Effector CD8-positive, alpha-beta T cell (primary cell): ENCODE results near the gene ALDH6A1.
"Not testable (repeated sequence)": the region's sequence is repeated elsewhere in the genome, so short reads cannot be mapped to it uniquely, and the experiment has no call there.

Experiments
- DNase-seq: peaks from one replicate; lab custom pipeline; 2025; lab: John Stamatoyannopoulos, UW
- total RNA-seq, 4 experiments: gene quantifications; one replicate each; lab custom pipeline; 2026; lab: John Stamatoyannopoulos, UW

ALDH6A1 gene
- 12.6 to 35.0 (median 26.4) reads per million in 4 experiments for total RNA-seq

DNA sequence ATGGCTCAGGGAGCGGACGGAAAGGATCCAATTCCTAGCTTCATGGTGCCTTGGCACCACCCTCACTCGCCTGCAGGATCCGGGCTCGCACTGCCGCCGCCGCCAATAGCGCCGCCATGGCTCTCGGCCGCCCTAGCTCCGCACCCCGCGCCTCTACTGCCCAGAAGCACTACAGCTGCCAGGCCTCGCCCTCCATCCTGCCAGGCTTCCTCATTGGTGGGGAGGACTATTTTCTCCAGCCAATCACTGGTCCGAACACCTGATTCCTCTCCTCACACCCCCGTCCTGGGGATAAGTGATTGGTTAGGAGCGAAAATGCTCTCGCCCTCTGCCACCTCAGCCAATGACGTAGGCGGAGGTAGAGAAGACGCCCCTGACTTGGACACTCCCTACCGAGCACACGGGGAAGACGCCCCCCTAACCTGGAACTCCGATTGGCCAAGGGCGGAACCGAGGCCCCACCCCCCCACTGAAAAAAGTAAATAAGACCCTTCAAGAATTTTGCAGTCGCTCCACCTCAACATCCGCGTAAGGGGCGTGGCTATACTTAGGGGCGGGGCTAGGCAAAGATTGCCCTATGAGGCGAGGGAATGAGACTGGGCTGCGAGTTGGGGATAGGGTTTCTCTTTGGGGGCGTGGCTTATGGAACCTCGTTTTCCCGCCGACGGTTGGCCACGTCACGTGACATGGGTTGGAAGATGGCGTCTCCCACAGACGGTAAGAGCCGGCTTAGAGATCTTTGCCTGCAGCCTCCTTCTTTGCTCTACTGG, at the start of gene ALDH6A1, which contains the start of gene LIN52:
Gene ALDH6A1, minus strand, starts transcription at position 177 of the 770 bp plus-strand sequence. Its CDS starts 59 bp downstream, at position 118.
Gene LIN52, plus strand, starts transcription at position 680 of the 770 bp plus-strand sequence. Its CDS starts 19 bp downstream, at position 699.
- DNase-seq, result peak; percentile 100

DNA sequence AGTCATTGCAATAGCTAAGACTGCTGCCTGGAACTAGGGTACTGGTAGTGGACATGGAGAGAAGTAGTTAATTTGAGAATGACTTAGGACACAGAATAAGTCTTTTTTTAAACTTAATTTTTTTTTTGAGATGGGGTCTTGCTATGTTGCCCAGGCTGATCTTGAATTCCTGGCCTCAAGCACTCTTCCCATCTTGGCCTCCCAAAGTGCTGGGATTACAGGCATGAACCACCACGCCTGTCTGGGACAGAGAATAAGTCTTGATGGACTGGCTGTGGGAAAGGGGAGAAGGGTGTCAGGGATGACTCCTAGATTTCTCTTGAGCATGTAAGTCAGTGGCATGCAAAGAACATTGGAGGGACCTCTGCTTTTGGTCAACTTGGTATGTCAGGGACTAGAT, 43.4 kb upstream of the ALDH6A1 start:
- DNase-seq, result no peak

DNA sequence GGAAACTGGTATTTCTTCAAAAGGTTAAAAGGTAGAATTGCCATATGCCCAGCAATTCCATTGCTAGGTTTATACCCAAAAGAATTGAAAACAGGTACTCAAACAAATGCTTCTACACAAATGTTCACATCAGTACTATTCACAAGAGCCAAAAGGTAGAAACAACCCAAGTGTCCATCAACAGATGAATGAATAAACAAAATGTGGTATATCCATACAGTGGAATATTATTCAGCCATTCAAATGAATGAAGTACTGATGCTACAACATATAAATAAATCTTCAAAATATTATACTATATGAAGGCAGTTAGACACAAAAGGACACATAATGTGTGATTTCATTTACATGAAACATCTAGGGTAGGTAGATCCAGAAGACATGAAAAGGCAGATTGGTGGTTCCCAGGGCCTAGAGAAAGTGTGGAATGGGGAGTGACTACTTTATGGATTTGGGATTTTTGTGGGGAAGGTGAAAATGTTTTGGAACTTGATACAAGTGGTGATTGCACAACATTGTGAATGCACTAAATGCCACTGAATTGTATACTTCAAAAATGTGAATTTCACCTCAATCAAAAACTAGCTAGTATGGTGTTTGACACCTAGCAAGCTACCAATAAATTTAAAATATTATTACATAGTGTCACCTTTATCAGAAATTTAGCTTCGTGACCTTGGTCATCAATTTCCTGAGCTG, 42.2 kb upstream of the ALDH6A1 start:
- no peak for DNase-seq

DNA sequence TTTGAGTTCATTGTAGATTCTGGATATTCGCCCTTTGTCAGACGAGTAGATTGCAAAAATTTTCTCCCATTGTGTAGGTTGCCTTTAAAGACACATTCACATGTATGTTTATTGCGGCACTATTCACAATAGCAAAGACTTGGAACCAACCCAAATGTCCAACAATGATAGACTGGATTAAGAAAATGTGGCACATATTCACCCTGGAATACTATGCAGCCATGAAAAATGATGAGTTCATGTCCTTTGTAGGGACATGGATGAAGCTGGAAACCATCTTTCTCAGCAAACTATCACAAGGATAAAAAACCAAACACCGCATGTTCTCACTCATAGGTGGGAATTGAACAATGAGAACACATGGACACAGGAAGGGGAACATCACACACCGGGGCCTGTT, 41.2 kb upstream of the ALDH6A1 start:
- DNase-seq, result not testable (repeated sequence)

DNA sequence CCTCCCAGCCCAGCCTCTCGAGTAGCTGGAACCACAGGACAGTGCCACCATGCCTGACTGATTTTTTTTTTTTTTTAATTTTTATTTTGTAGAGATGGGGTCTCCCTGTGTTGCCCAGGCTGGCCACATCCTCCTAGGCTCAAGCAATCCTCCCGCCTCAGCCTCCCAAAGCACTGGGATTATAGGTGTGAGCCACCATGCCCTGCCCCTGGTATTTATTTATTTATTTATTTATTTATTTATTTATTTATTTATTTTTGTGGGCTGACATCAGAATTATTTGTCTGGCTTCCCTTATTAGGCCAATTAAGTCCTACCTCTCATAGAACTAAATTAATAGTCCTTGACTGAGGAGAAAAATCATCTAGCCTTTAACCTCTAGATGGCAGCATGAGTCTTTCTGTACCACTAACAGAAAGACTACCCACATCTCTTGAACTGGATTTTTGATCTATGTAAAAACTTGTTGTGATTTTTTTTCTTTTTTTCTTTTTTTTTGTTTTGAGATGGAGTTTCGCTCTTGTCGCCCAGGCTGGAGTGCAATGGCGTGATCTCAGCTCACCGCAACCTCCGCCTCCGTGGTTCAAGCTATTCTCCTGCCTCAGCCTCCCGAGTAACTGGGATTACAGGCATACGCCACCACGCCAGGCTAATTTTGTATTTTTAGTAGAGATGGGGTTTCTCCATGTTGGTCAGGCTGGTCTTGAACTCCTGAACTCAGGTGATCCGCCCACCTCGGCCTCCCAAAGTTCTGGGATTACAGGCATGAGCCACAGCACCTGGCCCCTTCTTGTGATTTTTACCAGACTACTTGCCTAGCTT, 27.4 kb upstream of the ALDH6A1 start:
- DNase-seq, result not testable (repeated sequence)

DNA sequence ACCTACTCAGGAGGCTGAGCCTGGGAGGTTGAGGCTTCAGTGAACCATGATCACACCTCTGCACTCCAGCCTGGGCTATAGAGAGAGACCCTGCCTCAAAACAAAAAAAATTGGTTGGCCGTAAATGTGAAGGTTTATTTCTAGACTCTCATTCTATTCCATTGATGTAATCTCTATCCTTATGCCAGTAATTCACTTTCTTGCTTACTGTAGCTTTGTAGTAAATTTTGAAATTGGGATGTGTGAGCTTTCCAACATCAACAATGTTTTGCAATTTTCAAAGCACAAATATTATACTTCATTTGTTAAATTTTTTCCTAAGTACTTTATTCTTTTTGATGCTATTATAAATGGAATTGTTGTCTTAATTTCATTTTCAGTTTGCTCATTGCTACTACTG, 25.1 kb upstream of the ALDH6A1 start:
- no peak for DNase-seq

DNA sequence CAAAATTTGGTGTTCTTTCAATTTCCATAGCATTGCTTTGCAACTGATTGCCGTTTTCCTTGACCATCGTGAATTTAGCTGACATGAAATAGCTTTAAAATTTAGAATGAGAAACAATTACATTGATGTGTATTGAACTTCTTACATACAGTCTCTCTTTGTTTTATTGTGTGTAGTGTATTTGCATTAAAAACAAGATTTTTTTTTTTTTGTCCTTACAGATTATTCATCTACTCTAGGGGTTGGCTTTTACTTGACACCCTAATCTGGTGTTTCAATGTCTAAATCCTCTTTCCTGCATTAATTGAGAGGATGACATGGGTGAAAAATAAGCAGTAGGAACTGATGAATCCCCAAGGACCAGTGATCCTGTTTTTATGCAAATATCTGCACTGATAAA, 21.1 kb upstream of the ALDH6A1 start:
- DNase-seq, result no peak

DNA sequence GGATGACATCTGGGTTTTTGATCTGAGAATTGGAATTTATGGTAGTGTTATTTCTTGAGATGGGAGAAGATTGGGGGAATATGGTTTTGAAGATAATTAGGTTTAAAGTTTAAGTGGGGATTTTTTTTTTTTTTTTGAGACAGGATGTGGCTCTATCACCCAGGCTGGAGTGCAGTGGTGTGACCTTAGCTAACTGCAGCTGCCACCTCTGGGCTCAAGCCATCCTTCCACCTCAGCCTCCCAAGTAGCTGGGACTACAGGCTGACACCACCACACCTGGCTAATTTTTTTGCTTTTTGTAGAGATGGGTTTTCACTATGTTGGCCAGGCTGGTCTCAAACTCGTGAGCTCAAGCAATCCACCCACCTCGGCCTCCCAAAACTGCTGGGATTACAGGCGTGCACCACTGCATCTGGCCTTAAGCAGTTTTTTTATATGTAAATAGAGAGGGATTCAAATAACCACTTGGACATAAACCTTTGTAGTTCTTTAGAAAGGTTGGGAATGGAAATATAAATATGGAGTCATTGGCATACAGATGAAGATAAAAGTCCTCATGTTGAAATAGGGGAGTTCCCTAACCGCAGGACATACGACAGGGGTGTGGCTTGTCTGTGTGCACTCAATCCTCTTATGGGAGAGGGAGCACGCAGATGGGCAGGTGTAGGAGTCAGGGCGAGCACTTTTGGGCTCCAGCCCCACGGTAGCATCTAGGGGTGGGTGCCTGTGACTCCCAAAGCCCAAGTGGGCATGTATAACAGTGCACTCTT, 5.2 kb upstream of the ALDH6A1 start:
- DNase-seq, result no peak

DNA sequence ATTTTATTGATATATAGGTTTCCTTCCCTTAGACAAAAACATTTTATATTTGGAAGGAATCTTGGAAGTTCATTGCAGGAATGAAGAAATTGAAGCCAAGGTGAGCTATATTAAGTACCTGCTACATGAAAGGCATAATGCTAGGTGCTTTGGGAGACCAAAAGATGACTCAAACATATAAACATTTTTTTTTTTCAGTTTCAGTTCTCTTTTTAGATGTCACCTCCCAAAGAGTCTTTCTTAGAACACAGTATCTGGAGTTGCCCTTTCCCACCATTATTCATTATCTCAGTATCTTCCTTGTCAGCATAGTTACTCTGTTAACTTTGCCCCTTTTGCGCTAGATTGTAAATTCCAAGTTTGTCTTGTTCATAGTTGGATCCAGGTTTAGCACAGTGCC, 1.6 kb upstream of the ALDH6A1 start:
- DNase-seq, result no peak

DNA sequence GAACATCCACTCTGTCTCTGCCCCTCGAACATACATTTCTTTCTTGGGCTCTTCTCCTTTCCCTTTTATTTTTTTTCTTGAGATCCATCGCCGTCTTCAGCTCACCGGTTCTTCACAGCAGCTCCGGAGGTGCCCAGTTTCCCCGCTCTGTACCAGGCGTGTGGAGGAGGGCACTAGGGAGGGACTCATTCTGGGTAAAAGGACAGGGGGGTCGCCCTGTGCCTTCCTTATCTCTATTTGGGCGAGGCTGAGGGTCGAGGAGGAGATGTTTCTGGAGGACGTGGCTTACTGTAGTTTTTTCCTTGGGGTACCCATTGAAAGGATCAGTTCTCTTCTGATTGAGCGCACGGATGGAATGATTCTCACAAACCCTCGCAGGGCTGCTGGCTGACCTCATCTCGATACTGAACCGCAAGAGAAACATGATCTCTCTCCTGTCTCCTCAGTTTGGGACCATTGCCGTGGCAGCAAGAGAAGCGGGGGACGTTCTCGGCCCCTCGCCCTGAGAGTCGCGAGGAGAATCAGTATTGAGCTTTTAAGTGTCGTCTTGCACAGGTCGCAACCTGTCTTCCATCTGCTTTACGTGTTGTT, 889 bp upstream of the ALDH6A1 start:
- no peak for DNase-seq

DNA sequence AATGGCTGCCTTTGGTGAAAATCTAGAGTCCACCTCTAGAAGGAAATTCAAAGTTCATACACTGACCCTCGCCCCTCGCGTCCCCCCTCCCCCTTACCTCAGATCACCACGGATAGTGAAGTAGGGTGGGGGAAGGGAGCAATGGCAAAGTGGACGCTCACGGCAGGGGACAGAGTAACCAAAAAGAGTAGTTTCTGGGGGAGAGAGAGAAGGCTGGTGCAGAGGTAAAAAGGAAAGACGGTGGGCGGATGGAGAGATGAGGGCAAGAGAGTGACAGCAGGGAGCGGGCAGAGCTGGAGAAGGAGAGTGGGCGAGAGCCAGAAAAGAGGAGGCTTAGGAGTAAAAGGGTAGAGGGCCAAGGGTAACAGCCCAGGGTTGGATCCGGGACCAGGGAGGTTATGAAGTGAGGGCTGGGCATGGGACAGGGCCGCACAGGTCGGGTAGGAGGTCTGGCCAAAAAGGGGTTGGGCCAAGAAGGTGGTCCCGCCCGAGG, 423 bp downstream of the ALDH6A1 start:
- no peak for DNase-seq

DNA sequence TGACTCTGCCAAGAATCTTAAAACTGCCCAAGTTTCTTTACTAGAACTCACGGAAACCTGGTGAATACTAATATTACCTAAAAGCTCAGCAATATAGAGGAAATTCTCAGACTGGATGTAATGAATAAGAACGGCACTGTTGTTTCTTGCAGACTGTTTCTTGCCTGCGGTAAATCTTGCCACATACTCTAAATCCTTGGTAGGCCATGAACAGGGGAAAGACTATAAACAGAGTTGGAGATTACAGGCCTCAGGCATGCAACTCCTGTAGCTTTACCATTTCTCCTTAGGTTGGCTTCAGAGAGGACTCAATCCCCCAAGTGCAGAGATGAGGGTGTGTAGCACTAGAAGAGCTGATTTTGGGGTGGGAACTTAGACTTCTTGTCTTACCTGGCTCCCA, 1.1 kb downstream of the ALDH6A1 start:
- DNase-seq, result no peak

DNA sequence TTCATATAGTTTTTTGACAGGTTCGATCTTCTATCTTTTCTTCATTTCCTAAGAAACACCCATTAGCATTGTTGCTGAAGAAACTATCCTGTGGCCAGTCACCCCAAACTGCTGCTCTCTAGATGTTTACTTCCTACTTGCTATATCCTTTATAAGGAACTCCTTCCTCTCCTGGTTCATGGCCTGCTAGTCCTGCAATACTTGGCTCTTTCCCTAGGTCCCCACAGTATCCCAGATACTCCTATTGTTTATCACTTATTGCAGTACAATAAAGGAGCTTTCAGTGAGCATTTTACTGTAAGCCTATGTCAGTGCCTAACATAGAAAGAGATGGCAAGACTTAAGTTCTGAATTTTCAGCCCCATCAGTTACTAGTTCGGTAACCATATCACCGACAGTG, 2.8 kb downstream of the ALDH6A1 start:
- no peak for DNase-seq

DNA sequence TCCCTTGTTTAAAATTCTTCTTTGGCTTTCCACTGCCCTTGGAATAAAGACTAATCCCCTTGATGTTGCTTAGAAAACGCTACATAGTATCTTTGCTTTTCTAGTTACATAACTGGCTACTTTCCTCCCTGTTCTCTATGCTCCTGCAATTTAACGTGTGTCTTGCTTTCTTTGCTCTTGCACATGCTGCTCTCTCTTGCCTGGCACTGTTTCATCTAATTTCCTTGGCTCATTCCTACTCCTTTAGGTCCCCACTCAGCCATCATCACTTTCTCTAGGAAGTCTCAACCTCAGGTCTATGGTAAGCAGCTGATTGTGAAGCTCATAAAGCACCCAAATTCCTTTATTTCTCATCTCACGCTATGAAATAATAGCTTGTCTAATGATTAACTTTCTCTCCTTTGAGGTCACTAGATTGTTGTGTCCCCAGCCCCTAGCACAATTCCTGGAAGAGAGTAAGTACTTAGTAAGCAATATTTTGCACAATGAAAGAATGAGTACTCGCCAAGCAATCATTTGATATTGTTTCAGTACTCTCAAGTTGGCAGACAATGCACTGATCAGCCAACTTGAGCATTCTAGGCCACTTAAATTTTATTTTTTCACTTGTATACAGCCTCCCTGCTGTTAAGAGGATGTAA, 3.3 kb downstream of the ALDH6A1 start:
- no peak for DNase-seq

DNA sequence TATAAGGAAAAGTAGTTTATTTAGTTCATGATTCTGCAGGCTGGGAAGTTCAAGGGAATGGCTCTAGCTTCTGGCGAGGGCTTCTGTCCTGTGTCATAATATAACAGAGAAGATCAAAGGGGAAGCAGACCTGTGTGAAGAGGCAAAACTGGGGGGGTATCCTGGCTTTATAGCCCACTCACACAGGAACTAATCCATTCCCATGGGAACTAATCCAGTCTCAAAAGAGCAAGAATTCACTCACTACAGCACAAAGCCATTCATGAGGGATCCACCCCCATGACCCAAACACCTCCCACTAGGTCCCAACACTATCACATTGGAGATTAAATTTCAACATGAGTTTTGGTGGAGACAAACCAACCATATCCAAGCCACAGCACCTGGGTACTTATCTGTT, 6.9 kb downstream of the ALDH6A1 start:
- no peak for DNase-seq

DNA sequence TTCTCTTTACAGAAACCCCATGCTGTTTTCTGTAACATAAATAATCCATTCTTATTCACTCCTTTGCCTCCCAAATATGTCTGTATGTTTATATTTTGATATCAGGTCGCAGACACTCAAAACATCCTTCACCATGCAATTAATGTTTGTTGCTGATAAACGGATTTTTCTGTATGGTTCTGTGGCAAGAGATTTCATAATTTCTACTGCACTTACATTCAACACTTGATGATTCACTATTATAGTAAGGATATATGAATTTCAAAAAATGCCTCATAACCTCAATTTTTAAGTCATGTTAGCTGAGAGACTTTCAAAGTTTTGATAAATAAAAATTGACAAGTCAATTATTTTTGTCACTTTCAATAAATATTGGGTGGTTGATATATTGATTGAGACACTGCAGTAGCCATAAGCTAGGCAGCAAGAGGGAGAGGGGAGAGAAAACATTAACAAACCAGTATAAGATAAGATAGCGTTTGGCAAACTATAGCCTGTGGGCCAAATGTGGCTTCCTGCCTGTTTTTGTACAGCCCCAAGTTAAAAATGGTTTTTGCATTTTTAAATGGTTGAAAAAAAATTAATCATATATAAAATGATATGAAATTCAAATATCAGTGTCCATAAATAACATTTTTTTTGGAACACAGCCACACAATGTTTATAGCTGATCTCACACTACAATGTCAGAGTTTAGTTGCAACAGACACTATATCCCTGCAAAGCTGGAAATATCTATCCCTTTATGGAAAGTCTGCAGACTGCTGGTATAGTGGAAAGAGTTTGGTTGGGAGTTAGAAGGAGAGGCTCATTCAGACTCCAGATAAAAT, 18.3 kb downstream of the ALDH6A1 start:
- DNase-seq, result no peak

DNA sequence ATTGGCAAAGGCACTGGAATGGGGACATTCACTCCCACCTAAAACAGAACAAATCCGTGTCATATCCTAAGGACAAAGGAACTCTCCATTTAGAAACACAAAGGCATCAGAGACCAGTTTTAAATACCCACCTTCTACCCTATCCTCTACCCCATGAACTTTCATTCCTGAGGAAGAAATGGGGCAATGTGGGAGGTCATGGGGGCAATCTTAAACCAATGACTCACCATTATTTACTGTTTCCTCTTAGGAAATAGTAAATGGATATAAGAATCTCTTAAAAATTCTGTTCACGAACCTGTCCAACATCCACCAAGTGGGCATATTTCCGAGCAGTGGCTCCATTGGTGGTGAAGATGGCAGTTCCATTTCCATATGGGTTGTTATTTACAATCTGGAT, 19.4 kb downstream of the ALDH6A1 start:
- no peak for DNase-seq

DNA sequence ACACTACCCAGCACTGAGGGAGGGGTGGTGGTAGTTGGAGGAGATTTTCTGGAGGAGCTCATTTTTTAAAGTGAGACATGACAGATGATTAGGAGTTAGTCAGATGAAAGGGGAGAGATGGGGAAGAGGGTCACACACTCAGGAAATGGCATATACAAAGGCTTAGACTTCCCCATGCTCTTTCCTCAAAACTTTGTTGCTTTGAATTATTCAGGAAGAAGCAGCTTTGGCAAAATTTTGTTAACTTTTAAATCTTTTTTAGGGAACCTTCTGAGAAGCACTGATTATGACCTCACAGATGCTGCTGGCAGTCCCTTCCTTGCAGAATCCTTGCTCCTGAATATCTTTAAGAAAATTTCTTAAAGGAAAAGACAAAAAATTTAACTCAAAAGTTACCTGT, 19.8 kb downstream of the ALDH6A1 start:
- no peak for DNase-seq

DNA sequence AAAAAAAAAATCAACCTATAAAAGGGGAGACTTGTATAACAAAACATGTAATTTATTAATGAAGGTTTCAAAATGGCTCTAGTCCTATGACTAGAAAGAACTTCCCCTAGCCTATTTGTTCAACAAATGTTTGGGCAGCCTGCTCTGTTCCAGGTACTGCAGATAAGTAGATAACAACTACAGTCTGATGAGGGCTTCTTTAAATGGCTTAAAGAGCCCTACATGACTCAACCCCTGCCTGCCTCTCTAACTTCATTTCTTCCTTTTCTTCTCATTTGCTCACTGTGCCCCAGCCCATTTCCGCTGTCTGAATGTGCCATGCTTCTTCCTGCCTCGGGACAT, 21.5 kb downstream of the ALDH6A1 start:
- no peak for DNase-seq
